SHP77 (cell line): ENCODE results near the gene SETD1B.
"Not testable (repeated sequence)": the region's sequence is repeated elsewhere in the genome, so short reads cannot be mapped to it uniquely, and the experiment has no call there.

Source experiments
- DNase-seq, 2 experiments: peaks; one replicate each; lab custom pipeline; 2025; lab: John Stamatoyannopoulos, UW

SETD1B gene

DNA sequence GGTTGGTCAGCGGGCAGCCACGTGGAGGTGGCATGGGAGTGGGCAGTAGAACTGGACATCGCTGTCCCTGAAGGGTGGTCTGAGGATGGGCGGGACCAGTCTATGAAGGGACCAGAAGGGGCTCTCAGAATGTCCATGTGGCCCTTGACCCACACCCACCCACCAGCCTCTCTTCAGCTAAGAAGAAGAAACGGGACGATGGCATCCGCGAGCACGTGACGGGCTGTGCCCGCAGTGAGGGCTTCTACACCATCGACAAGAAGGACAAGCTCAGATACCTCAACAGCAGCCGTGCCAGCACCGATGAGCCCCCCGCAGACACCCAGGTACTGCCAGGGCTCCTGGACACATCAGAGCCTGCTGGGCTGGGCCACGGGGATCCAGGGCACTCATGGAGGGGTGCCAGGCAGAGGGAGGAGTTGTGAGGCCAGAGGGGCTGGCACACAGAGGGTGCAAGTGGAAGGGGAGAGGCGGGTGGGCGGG is 21.3 kb downstream of the SETD1B start:
- no peak for DNase-seq

DNA sequence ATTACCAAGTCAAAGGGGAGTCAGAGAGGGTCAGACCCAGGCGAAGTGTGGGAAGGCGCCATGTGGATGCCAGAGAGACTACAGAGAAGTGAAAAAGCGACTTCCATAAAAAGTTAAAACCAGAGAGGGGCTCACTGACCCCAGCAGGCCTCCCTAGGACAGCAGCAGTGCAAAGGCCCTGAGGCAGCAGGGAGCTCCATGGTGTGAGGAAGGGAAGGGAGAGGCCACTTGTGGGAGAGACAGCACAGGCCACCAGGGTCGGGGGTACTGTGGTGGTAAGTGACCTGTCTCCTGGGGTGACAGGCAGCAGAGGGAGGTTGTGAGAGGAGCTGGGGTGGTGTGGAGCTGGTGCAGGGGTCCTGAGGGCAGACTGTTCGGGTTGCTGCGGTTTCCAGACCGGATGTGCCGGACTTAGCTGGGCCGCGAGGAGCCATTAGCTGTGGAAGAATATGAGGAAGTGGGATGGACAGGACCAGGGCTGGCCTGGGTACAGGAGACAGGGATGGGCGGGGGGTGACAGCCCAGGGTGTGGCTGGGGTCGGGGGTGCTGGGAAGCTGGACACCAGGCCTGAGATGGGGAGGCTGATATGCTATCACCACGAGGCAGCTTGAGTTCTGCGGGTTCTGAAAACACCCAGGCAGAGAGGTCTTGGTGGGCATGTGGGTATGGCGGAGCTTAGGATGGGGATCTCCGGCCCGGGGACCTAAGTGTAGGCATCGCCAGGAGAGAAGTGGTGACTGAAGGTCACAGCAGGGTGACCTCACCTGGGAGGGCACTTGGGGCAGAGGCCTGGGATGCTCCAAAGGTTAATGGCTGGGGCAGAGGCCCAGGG is 22.7 kb downstream of the SETD1B start:
- no peak for DNase-seq

DNA sequence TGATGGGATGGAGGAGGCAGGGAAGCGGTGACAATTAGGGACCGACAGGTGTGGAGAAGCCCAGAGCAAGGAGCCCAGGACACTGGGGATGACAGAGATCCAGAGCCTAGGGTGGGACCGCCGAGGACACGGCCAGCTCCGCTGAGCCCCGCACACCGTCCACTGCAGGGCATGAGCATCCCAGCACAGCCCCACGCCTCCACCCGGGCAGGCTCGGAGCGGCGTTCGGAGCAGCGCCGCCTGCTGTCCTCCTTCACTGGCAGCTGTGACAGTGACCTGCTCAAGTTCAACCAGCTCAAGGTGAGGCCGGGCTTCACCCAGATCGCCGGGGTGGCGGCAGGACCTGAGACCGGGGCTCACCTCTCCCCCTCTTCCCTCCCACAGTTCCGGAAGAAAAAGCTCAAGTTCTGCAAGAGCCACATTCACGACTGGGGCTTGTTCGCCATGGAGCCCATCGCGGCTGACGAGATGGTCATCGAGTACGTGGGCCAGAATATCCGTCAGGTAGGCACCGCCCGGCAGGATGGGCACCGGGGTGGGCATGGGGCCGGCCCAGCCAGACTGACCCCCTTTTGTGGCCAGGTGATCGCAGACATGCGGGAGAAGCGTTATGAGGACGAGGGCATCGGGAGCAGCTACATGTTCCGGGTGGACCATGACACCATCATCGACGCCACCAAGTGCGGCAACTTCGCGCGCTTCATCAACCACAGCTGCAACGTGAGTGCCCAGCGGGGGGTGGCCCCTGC is 23.7 kb downstream of the SETD1B start:
- DNase-seq = no peak

DNA sequence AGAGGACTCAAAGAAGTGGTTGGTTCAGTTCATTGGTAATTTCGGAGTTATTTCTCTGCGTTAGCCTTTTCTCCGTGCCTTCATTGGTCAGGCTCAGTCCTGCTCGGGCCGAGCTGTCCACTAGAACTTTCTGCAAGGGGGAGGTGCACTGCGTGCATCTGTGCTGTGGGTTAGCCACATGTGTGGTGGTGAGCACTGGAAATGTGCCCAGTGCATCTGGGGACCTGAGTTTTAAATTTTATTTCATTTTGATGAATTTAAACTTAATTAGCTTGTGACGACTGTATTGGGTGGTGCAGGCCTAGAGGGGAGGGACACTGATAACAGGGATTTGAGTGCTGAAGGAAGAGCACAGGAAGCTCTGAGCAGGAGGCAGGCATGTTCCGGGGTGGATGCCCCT is 24.5 kb downstream of the SETD1B start:
- DNase-seq = no peak

DNA sequence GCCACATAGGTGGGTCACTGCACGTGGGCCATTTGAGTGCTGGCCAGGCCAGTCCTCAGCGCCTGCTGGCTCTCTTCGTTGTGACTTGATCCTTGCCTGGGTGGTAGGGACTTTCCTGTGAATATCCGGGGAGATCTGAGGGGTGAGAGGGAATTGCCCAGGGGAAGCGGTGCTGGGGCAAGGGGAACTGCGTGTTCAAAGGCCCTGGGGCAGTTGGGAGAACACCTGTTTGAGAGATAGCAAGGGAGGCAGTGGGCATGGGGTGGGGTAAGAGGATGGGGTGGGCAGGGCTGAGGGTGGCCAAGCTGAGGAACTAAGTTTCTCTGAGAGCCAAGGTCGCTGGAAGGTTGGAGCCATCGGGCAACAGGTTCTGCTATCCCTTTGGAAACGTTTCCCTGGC is 25.0 kb downstream of the SETD1B start:
- no peak for DNase-seq

DNA sequence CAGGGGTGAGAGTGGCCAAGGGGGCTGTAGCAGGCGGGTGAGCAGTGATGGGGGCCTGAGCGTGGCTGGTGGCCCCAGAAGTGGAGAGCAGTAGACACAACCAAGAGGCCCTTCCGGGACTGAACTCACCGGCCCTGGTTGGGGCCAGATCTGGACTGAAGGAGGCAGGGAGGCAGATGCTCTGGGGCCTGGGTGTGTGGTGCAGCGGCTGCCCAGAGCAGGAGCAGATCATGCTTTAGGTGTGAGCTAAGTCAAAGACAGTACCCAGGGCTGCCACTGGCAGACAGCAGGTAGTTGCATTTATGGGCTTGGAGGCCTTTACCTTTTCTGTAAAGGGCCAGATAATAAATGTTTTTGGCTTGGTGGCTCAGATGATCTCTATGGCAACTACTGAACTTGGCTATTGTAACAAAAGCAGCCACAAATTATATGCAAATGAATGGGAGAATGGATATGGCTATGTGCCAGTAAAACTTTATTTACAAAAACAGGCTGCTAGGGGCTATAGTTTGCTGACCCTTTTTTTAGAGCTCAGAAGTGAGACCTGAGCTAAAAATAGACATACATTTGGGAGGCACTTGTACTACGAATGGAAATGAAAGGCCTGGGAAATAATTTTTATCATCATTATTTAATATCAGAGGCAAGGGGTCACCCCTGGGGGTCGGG is 25.6 kb downstream of the SETD1B start:
- DNase-seq = no peak

DNA sequence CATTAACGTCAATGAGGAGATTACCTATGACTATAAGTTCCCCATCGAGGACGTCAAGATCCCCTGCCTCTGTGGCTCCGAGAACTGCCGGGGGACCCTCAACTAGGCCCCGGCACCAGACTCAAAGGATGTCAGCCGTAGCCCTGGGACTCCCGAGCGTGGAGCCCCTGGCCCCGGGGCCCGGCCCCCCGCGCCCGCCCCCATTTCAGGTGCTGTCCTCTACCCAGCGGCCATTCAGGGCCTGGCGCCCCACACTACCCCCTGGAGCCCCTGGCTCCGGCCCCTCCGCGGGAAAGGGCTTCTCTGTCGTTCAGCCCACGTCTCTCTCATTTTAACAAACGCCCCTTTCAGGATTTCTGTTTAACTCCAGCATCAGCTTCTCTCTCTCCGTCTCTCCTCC is 26.3 kb downstream of the SETD1B start:
- no peak for DNase-seq

DNA sequence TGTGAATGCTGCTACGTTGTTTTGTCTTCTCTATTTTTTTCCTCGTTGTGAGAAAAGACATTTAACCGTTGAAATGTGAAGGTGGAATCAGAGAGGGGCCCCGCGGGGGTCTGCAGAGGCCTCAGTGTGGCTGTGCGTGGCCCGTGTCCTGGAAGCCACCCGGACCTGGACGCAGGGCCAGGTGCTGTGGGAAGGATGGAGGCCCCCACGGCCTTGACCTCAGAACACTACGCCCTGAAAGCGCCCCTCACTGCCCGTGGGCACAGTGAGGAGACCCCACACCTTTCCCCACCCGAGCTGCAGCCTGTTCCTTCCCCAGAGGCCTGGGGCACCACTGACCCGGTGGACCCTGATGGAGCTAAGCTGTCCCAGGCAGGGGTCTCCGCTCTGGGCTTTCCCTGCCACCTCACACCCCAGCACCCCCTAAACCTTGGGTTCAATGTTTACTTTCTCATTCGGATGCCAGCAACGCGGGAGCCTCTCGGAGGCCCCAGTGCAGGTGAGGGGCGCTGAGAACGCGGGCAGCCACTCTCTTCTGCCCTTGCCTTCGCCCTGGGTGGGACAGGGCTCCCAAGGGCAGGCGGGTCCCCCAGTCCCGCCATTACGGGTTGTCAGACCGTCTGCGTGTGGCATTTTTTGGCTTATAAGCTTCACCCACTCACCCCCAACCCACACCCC is 26.9 kb downstream of the SETD1B start:
- DNase-seq = no peak

DNA sequence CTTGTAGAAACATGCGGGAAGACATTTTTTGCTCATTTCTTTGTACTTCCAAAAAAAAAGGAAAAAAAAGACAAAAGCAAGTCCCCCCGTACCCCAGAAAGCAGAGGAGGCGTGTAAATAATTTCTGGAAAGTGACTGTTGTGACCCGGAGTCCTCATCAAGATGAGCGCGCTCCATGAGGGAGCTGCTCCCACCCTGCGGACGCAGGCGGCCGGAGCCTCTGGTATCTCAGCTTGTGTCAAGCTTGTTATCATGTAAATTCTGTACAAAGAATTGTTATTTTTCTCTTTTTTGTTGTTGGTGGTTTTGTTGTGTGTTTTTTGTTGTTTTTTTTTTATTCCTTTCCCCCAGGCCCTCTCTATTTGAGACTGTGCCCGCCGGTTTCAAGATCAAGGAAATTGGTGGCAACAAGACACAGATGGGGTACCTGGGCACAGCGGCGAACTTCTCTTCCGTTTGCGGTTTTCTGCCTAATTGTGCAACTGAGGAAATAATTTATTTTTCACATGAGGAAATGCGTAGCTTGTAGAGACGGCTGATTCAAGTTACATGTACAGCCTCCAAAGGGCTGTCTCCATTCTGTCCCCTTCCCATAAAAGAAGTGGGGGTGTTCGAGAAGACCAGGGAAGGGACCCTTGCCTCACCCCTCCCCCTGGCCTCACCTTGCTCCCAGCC is 27.9 kb downstream of the SETD1B start:
- DNase-seq = no peak

DNA sequence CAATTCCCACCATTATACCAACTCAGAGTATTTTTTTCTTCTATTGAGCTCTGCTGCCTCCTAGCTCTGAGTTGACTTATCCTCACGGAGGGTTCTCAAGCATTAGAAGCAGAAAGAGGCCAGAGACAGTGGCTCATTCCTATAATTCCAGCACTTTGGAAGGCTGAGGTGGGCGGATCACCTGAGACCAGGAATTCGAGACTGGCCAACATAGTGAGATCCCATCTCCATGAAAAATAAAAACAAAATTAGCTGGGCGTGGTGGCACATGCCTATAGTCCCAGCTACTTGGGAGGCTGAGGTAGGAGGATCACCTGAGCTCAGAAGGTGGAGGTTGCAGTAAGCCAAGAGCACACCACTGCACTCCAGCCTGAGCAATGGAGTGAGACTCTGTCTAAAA is 33.9 kb downstream of the SETD1B start:
- DNase-seq = no peak

DNA sequence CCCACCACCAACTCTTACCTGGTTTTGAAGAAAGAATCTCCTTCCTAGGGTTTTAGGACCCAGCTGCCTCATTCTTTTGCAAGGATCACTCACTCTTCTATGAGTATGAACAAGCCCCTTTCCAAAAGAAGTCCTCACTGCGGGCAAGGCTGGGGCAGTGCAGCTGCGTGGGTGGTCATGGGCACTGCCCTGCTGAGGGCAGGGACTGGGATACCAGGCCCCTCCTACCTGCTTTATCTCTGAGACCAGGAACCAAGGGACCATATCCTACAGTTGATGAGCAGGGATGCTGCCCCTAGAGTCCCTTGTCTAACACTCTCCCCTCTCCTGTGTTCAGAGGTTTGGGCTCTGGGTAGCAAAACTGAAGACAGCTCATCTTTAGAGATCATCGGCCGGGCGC is 34.3 kb downstream of the SETD1B start:
- no peak for DNase-seq

DNA sequence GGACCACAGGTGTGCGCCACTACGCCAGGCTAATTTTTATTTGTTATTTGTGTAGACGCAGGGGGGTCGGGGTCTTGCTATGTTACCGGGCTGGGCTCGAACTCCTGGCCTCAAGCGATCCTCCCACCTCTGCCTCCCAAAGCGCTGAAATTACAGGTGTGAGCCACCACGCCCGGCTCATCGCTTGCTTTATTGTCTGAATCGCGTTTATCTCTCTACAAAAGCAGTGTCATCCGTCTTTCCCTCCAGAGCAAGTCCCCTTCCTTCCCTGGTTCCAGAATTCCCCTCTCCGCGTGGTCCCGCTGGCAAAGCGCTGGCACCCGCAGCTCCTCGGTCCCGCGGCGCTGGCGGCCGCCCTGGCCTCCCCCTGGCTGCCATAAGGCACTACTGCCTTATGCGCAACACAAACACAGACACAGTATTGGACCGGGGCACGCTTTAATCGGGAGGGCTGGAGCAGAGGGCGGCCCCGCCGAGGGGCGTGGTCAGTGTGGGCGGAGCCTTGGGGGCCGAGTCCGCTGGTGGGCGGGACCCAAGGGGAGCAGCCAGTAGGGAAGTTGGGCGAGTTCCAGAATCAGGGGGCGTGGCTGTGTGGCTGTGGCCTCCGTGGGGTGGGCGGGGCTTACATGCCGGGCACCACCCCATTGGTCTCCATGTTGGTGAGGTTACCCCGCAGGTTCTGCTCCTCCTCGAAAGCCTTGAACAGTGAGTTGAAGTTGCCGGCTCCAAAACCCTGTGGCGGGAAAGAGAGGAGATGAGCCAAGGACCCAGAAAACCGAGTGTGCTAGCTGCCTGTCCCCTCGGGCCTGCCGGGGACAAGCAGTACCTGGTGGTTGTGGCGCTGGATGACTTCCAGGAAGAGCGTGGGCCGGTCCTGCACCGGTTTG is 35.5 kb downstream of the SETD1B start:
- DNase-seq = peak; percentile 98 to 99

DNA sequence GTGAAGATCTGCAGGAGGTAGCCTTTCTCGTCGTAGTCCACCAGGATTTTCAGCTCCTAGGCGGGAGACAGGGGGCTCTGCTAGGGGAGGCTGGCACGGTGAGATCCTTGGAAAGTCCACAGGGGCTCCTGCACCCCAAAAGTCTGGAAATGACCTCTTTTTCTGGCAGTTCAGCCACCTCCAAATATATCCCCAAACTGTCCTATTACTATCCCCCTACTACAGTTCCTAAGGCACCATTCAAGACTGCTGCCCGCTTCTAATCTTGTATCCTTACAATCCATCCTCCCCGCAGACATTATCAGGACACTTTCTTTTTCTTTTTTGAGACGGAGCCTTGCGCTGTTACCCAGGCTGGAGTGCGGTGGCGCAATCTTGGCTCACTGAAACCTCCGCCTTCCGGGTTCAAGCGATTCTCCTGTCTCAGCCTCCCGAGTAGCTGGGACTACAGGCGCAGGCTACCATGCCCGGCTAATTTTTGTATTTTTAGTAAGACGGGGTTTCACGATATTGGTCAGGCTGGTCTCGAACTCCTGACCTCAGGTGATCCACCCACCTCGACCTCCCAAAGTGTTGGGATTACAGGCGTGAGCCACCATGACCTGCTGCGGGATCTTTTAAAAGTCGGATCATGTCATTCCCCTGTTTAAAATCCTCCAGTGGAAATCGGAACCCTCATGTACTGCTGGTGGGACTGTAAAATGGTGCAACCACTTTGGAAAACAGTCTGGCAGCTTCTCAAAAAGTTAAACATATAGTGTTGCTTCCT is 36.4 kb downstream of the SETD1B start:
- no peak for DNase-seq

DNA sequence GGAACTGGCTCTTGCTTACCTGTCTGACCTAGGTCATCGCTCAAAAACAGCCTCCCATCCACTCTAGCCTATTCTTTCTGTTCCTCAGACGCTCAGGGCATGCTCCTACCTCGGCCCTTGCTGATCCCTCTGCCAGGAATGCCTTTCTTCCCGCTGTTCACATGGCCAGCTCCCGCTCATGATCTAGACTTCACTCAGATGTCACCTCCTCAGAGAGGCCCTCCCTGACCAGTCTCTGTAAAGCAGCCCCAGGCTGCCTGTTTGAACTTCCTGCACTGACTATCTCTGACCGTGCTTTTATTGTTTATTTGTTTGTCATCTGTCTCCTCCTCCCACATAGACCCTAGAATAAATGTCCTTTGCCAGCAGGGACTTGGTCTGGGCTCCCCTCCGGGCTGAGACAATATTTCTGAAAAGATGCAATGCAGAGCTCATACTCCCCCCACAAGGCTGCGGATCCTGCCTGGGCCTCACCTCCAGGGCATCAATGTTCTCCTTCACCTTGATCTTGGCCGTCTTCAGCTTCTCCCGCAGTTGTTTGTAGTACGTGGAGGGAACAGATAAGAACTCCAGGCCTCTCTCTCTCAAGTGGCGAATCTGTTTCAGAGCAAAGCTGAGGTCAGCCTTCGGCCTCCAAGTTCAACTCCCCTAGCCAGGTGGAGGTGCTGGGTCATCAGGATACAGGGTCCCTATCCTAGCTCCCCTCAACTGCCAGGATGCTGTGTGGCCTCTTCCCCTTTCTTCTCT is 39.6 kb downstream of the SETD1B start:
- DNase-seq = no peak

DNA sequence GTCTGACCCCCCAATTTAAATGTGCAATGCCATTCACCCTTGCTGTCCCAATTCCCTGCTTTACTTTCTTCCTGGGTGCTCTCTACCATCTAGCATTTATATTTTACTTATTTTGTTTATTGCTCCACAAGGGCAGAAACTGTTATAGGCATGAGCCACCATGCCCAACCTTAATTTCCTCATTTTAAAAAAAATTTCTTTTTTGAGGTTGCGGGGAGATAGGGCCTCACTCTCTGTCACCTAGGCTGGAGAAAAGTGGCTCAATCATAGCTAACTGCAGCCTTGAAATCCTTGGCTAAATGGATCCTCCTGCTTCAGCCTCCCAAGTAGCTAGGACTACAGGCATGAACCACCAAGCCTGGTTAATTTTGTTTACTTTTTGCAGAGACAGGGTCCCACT is 41.9 kb downstream of the SETD1B start:
- DNase-seq = no peak

DNA sequence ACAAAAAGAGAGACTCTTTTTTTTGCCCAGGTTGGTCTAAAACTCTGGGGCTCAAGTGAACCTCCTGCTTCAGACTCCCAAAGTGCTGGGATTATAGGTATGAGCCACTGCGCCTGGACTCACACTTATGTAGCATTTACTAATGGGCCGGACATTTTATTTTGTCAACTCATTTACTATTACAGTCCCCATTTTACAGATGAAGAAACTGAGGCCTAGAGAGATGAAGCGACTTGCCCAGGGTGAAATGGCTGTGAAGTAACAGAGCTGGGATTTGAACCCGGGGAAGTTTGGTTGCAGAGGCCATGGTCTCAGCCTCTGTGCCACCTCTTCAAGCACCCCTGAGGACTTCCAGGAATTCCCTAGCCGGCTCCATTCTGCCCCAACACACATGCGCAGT is 45.4 kb downstream of the SETD1B start:
- no peak for DNase-seq

DNA sequence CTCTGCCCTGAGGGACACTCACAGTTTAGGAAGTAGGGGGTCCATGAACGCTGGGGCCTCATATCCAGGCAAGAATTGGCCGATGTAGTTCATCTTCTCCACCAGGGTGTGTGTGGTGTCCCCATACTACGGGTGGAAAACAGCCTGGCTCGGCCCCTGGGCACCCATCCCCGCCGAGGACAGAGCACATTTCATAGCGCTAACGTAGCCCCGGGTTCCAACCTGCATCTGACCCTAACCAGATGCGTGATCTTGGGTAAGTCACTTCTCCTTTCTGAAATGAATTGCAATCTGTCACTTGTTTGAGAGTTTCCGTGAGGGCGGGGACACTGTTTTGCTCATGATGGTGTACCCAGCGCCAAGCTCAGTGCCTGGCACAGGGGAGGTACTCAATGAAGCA is 45.9 kb downstream of the SETD1B start:
- no peak for DNase-seq

DNA sequence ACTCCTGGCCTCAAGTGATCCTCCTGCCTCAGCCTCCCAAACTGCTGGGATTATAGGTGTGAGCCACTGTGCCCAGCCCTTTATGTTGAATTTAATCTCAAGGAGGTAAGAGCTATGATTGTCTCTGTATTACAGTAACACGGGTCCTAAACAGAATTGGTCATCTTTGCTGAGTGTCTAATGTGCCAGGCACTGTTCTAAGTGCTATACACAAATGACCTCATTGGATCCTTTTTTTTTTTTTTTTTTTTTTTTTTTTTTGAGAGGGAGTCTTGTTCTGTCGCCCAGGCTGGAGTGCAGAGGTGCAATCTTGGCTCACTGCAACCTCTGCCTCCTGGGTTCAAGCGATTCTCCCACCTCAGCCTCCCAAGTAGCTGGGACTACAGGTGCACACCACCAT is 48.6 kb downstream of the SETD1B start:
- not testable (repeated sequence) for DNase-seq
